HG03135 (cell line): Measurements from ENCODE around the gene JMJD7.
"Not testable (repeated sequence)": the region's sequence is repeated elsewhere in the genome, so short reads cannot be mapped to it uniquely, and the experiment has no call there.

ENCODE experiments used
- ATAC-seq: cut with Tn5 transposase; IDR thresholded peaks from one replicate; pipeline ENCODE4 v1.9.1; 2021; ENCODE audit warnings: mild to moderate bottlenecking, moderate library complexity; ENCODE audit not compliant: unreplicated experiment

JMJD7 gene

DNA sequence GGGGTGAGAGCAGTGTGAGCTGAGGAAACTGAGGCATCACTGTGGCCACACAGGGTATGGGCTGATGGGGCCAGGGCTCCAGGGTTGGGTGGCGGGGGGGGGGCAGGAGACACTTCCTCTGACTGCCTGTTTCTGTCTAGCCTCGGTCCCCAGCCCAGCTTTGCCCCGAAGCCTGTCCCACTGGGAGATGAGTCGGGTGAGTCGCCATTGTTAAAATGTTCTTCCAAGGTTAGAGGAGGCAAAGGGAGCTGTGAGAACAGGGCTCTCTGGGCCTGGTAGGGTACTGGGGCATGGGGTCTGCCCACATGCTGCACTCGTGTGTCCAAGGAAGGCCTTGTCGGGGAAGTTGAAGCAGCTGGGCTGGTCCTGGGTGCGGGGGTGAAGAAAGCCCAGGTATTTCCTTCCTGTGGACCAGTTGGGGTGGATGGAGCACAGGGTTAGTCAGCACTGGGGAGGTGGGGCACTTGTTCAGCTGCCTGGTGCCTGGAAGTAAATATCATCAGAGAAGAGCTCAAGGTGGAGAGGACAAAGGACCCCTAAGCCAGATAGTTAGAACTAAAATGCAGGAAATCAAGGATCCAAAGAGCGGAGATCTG is 8.3 kb upstream of the JMJD7 start:
- ATAC-seq: no peak

DNA sequence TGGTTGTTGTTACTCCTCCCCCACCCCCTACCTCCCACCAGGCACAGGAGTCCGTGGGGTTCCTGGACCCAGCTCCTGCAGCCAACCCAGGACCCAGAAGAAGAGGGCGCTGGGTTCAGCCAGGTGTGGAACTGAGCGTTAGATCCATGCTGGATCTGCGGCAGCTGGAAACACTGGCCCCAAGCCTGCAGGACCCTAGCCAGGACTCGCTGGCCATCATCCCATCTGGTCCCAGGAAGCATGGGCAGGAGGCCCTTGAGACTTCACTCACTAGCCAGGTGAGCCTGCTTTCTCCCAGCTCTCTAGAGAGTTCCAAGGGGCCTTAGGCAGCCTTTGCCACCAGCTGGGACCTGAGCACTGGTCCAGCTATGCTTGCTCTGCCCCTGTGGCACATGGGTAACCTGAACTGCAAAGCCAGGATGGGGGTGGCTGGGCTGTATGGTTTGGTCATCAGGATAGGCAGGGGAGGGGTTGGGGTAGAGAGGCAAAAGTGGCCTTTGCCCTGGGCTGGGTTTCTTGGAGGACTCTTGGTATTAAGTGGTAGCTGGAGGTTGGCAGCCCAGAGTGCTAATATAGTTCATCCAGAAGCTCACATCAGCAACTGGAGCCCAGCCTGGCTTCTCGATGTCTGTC is 7.0 kb upstream of the JMJD7 start:
- ATAC-seq: no peak

DNA sequence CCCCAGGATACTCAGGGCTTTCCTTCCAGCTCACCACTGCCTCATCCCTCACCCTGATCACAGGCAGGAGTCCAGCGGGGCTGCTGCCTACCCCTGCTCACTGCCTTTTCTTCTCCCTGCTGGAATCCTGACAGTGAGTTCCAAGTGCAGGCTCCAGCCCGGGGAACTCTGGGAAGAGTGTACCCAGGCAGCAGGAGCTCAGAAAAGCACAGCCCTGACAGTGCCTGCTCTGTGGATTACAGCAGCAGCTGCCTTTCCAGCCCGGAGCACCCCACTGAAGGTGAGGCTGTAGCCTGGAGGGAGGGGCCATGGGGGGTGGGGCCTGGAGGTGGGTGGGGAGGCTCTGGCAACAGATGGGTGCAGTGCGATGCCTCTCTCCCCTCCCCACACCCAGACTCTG is 6.1 kb upstream of the JMJD7 start:
- no peak for ATAC-seq

DNA sequence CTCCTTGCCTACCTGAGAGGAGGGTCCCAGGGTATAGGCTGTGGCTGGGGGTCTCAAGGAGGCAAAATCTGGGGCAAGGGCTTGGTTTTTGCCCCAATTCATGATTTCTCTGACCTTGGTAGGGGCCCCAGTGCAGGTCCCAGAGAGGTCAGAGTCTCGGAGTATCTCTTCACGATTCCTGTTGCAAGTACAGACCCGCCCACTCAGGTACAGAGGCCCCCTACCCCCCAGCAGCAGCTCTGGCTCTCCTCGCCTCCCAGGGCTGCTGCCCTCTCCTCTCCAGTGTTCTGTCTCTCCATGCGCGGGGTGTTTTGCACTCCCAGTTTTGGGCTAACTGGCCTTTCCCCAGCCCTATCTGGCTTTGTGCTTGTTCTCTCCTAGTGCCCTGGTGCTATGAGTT is 5.4 kb upstream of the JMJD7 start:
- no peak for ATAC-seq

DNA sequence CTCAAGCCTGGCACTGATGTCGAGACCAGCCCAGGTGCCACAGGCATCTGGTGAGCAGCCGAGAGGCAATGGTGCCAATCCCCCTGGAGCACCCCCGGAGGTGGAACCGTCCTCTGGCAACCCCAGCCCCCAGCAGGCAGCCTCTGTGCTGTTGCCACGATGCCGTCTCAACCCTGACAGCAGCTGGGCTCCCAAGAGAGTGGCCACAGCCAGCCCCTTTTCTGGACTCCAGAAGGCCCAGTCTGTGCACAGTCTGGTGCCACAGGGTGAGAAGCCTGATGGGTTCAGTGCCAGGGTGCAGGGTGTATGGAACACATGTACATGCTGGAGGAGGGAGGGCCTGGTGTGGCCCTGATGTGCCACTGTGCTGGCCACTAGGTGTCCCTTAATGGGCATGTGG is 4.9 kb upstream of the JMJD7 start:
- ATAC-seq: no peak

DNA sequence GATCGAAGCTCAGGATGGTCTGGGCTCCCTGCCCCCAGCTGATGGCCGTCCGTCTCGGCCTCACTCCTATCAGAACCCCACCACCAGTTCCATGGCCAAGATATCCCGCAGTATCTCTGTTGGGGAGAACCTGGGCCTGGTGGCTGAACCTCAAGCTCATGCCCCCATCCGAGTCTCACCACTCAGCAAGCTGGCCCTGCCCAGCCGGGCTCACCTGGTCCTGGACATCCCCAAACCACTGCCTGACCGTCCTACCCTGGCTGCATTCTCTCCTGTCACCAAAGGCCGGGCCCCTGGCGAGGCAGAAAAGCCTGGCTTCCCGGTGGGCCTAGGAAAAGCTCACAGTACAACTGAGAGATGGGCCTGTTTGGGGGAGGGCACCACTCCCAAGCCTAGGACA is 4.4 kb upstream of the JMJD7 start:
- no peak for ATAC-seq

DNA sequence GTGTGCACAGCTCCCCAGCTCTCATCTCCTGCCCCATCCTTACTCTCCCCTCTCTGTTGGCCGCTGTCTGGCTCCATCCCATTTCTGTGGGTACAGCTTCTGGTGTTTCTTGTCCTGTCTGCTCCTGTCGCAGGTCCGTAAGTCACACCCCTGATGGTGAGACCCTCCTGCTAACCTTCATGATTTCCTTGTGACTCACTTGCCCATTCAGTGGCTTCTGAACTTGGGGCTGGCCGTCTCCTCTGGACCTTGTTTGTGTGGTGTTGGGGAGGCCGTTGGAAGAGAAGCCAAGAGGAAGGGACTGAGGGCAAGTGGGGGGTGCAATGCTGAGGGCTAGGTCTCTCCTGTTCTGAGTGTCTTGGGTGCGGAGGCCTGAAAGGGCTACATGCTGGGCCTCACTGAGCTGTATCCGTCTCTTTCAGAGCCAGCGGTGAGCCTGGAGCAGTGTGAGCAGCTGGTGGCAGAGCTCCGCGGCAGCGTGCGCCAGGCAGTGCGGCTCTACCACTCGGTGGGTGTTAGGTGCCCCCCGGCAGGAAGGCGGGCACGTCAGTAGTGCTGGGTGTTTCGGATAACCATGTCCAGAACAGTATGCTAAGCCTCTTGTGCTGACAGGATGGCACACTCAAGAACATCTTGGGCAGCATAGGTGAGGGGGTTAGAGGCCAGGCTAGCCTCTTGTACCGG is 3.7 kb upstream of the JMJD7 start:
- ATAC-seq: no peak

DNA sequence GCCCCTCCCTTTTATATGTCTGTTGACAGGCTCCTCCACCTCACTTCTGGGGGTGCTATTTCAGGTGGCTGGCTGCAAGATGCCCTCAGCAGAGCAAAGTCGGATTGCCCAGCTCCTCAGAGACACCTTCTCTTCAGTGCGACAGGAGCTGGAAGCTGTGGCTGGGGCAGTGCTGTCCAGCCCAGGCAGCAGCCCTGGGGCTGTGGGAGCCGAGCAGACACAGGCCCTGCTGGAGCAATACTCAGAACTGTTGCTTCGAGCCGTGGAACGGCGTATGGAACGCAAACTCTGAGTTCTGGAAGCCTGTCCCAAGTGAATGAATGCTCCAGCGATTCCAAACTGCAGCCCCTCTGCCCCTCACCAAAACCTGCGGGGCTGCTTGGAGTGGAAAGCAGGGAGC is 2.7 kb upstream of the JMJD7 start:
- ATAC-seq: no peak

DNA sequence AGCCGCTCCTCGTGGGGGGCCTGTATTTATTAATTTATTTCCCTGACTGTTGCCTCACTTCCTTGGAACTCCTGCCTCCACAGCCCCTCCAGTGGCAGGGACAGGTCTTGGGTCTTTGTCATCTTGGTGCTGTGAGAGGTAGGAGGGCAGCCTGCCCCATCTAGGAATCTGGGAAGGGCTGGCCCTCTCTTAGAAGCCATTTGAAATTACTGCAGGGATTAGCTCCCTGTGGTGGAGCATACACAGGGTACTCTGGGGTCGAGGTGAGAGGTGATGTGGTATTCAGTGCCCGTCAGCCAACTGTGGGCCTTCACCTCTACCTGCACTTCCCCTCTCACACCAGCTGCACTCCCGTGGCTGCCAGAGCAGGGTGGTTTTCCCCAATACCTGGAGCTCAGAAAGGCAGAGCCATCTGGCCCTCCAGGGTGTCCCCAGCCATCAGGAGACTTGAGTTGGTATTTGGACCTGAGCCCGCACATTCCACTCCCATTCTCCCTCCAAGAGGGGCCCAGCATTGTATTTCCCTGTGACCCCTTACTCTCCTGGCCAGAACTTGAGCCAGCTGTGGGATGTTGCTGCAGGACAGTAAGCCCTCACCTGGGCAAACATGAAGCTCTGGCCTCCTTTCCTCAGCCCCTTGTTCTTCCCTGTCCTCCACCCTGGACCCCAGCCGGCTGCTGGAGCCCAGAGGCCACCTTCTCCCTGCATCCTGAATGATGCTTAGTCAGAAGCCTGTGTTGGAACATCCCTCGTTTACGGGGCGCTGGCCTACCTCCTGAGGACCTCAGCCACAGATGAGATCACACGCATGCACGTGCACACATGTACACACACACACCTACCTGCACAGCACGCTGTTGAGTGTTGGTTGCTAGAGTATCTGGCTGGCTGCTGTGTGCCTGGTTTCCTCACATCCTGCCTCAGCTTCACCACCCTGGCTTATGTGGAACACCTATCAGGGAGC is 2.0 kb upstream of the JMJD7 start:
- no peak for ATAC-seq

DNA sequence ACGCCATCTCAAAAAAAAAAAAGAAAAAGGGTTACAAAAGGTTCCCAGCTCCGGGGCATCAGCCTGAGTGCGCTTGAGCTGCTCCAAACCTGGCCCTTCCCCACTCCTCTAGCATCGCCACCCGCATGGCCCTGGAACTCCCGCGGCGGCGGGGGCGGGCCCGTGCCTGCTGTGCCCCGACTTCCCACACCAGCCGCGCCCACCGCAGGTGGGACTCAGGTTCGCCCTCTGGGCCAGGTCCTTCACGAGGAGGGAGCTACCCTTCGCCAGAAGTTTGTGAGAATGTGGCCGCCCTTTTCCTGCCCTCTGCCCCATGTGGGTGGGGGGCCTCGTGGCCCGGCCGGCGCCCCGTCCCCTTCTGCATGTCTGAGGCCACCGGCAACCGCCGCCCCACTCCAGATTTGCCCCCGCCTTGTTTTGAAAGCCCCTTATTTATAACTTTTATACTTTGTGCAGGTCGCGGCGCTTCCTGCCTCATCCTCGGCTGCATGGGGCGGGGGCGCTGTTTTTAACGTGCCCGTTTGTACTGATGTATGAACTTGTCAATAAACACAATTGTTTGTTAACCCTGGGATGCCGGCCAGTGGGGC is 507 bp upstream of the JMJD7 start:
- no peak for ATAC-seq

DNA sequence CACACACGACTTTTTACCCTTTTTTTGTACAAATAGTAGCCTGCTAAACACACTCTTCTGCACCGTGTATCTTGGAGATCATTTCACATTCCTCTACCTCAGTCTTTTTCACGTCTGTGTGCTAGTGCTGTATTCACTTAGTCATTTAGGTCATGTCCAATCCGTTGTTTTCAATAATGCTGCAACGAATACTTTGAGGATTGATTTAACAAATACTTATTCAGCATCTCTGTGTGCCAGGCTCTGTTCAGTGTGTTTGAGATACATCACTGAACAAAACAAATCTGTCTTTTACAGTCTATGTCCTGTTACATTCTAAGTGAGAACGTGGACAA is 882 bp downstream of the JMJD7 start:
- no peak for ATAC-seq

DNA sequence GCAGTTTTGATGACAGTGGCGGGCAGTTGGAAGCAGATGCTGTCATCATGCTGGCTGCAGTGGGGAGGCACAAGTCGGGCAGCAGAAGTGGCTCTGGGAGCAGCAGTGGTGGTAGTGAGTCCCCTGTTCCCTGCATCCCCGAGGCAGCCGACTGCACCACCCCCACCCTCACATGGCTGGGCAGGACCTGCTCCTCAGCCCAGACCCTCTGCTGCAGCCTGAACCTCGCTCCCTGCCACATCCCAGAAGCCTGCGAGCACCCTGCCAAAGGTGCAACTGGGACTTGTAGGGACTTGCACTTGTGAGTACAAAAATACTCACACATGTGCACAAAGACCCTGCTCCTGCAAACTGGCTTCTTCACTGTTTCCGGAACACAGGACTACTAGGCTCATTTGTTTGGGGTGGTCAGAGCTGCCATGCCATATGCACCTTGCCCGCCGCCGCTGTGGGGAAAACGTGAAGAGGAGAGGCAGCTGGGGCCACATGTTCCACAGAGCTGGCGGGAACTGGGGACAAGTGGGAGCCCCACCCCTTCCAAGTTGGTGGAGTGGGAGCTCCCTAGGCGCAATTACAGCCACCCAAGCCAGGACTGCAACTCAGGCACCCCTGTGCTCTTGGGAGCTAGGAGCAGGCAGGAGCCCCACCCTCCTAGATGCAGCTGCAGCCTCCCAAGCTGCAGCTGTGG is 2.2 kb downstream of the JMJD7 start:
- no peak for ATAC-seq

DNA sequence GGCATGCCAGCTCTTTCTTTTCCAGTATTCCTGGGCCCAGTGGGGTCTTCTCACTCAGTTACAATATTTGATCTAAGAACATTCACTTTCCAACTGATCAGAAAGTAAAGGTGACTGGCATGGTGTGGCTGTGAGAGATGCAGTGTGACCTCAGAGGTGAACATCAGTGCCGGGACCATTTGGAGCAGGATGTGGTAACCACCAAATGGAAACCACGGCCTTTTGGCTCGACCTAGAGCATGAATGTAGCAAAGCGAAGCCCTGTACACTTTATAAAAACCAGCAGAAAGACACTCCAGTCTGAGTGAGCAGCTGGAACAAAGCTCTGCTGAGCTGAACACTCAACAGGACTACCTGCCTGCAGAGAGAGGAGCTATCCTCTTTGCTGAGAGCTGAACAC is 3.4 kb downstream of the JMJD7 start:
- not testable (repeated sequence) for ATAC-seq

DNA sequence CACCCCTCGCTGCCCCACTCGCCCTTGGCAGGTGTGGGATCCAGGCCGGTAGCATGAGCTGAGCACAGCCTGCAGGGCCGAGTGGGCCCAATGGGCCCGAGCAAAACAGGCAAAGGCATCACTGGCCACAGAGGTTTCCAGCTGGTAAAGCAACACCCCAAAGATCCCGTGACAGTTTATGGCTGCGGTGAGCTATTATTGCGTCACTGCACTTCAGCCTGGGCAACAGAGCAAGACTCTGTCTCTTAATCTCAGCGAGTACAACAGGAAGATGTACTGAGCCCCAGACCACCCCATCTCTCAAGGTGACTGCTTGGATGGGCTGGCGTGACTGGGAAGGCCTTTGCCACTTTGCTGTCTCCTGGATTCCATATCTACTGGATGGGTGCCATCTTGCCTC is 4.3 kb downstream of the JMJD7 start:
- ATAC-seq: no peak

DNA sequence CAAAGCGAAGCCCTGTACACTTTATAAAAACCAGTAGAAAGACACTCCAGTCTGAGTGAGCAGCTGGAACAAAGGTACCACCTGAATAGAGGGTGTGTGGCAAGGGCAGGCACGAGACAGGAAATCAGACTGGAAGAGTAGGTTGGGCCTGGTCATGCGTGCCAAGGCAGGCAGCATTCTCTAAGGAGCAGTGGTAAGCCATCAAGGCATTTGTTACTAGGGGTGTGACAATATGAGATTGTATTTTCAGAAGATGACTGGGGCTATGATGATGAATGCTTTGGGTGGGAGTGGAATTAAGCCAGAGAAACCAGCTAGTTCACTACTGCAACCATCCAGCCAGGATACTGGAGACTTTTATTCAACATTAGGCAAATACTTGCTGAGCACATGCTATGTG is 5.0 kb downstream of the JMJD7 start:
- no peak for ATAC-seq

DNA sequence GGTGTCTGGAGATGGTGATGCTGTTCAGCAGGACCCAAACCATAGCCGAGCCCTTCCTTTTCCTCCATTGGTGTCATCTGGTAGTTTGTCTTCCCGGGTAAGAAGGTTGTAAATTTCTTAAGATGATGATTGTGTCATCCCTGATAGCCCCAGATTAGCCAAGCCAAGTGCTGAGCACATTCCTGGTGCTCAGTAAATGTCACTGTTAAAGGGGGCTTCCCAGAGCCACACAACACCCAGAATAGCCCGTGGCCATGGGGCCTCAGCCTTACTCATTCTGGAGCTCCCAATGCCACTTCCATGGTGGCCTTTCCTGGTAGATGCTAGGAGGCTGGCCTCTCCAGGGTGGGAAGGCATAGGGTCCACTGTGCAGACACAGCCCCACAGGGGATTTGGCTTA is 6.2 kb downstream of the JMJD7 start:
- no peak for ATAC-seq

DNA sequence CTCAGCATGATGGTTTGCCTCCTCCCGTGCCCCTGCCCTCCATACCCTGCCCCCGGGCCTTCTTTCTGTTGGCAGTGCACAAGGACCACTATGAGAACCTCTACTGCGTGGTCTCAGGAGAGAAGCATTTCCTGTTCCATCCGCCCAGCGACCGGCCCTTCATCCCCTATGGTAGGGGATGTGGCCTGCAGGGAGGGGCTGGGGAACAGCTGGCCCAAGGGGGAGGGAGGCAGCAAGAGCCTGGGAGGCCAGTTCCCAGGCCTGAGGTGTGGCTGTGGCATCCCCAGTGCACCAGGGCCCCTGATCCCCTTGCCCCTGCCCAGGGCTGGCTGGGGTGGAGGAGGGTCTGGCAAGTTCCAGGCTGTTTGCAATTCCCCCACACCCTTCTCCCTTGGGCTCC is 8.2 kb downstream of the JMJD7 start:
- ATAC-seq: no peak

DNA sequence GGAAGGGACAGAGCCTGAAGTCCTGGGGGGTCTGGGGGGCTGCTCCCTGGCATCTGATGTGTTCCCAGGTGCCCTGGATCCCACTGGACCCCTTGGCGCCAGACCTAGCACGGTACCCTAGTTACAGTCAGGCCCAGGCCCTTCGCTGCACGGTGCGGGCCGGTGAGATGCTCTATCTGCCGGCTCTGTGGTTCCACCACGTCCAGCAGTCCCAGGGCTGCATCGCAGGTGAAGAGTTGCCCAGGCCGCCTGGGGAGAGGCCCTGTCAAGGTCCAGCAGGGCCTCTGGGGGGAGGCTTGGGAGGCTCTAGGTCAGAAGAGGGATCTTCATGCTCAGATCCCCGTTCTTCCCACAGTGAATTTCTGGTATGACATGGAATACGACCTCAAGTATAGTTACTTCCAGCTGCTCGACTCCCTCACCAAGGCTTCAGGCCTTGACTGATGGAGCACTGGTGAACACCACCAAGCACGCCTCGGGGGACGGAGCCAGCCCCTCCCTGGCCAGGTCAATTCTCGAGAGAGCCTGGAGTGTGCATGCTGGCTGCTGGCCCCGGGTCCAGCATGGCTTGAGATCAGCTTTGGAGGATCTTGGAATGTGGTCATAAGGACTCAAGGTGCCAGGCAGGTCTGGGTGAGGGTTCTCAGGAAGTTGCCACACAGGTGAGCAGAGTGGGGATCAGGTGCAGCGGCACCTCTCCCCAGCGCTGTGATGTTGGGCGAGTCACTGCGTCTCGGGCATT is 9.0 kb downstream of the JMJD7 start:
- no peak for ATAC-seq

DNA sequence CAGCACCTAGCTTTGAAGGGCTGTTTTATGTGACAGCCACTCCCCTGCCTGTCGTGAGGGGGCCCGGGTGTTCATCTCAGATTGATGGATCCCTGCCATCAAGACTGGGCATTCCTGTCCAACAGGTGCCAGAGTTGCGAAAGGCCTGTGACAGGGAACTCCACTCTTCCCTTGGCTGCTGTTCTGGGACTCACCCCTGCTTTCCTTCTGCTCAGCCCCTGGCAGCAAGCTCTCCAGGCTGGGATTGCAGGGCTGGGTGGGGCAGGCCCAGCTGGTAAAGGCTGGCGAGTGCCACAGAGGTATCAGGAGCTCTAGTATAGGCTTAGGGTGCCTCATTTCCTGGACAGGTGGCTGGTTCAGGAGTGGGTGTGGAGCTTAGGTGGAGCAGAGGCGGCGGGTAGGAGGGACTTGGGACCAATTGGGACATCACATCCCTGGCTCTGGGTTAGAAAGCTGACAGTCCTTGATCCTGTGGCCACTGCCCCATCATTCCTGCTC is 10.6 kb downstream of the JMJD7 start, which contains the start of gene PLA2G4B:
Gene PLA2G4B (plus strand): TSS at position 448 of the 498 bp plus-strand sequence. CDS start 67 bp downstream, outside the sequence.
- ATAC-seq: no peak
